ENCODE measurements around the gene OR6S1. TPM values are rescaled to one million over a fixed set of nuclear protein-coding genes. Genes with fewer than 3 reads are reported as not detected.
A peak's percentile ranks its signal among the peaks of the same experiment; 100 is the strongest.

The OR6S1 gene
- total RNA-seq, 1 experiment from 2014 or later = not detected

DNA sequence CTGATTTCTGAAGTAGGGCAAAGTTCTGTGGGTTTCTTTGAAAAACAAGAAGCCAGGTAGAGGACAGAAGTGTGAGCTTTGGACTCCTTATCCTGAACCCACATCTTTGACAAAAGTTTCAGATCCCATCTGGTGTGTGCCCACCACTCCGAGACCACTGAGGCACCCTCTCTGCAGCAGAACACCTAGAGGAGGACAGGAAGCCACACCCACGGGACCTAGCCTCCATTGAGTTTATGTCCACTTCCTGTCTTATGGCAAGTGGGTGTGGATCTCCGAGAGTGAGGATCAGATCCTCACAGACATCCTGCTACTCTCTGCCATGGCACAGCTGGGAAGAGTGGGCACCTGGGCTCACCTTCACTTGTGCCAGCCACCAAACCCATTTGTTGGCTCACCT lies 16.8 kb upstream of the OR6S1 start:
- H3K9me2 ChIP-seq (replicated peaks; ENCODE audit: low read length) = no peaks in the 10 kb centered on the region
- no peaks in the 10 kb centered on the region for H3K36me3 ChIP-seq (ENCODE audit: low read depth, low read length)
- no peaks in the 10 kb centered on the region for H3K79me2 ChIP-seq (ENCODE audit: low read length)
- H3K4me3 ChIP-seq (ENCODE audit: low read length) = no peak overlapping the region
- H3K9me3 ChIP-seq (ENCODE audit: low read length) = no peaks in the 10 kb centered on the region
- H3K4me2 ChIP-seq (ENCODE audit: low read length) = no peak overlapping the region
- H3K27me3 ChIP-seq (ENCODE audit: low read length) = peaks cover 25% of the 10 kb centered on the region
- BruUV-seq (replicated peaks) = no TSS peak
- no peaks in the 10 kb centered on the region for H3K4me1 ChIP-seq (ENCODE audit: insufficient read depth, low read length)
- ChIA-PET POLR2A (ENCODE audit: unreplicated experiment) (no interaction called here), CTCF (interaction anchor here (1.2 kb wide), 1 partner anchor 33 kb away, joined by 3 read pairs; no protein-coding TSS in a partner anchor)
- DNase-seq (no peak), ATAC-seq (no peak)
- intact Hi-C loops (cut with micrococcal nuclease) = no loop called here
- TF ChIP-seq, protein P1, sequence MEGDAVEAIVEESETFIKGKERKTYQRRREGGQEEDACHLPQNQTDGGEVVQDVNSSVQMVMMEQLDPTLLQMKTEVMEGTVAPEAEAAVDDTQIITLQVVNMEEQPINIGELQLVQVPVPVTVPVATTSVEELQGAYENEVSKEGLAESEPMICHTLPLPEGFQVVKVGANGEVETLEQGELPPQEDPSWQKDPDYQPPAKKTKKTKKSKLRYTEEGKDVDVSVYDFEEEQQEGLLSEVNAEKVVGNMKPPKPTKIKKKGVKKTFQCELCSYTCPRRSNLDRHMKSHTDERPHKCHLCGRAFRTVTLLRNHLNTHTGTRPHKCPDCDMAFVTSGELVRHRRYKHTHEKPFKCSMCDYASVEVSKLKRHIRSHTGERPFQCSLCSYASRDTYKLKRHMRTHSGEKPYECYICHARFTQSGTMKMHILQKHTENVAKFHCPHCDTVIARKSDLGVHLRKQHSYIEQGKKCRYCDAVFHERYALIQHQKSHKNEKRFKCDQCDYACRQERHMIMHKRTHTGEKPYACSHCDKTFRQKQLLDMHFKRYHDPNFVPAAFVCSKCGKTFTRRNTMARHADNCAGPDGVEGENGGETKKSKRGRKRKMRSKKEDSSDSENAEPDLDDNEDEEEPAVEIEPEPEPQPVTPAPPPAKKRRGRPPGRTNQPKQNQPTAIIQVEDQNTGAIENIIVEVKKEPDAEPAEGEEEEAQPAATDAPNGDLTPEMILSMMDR (conservative IDR thresholded peaks at IDR 0.05; ENCODE audit: low read depth, low read length) = no peak
- no peak for TF ChIP-seq EZH2 (IDR thresholded peaks at IDR 0.05; ENCODE audit: low read length, unreplicated experiment)
- no peak for TF ChIP-seq EZH2phosphoT487 (IDR thresholded peaks at IDR 0.05; ENCODE audit: borderline replicate concordance, low read length)
- no peaks in the 10 kb centered on the region for H4K20me1 ChIP-seq (ENCODE audit: low read length)
- H3F3A ChIP-seq (ENCODE audit: low read length, unreplicated experiment) = no peaks in the 10 kb centered on the region
- H3K27ac ChIP-seq (ENCODE audit: low read length) = no peak overlapping the region
- no peak overlapping the region for H3K9ac ChIP-seq (ENCODE audit: low read length)
- H2AFZ ChIP-seq (ENCODE audit: low read length) = no peak overlapping the region

GRCh38 chr14:20657216-20658211 lies 16.0 kb upstream of the OR6S1 start:
- H3K9me2 ChIP-seq (replicated peaks; ENCODE audit: low read length) = no peaks in the 10 kb centered on the region
- no peaks in the 10 kb centered on the region for H3F3A ChIP-seq (ENCODE audit: low read length, unreplicated experiment)
- H3K79me2 ChIP-seq (ENCODE audit: low read length) = no peaks in the 10 kb centered on the region
- no peaks in the 10 kb centered on the region for H4K20me1 ChIP-seq (ENCODE audit: low read length)
- DNase-seq (peak; percentile 60), ATAC-seq (peak; percentile 71)
- CTCF ChIA-PET = interaction anchor here (1.2 kb wide), 1 partner anchor 33 kb away, joined by 3 read pairs; no protein-coding TSS in a partner anchor
- H3K9me3 ChIP-seq (ENCODE audit: low read length) = no peaks in the 10 kb centered on the region
- no peak overlapping the region for H3K4me3 ChIP-seq (ENCODE audit: low read length)
- H3K4me2 ChIP-seq (ENCODE audit: low read length) = no peak overlapping the region
- POLR2A ChIA-PET (ENCODE audit: unreplicated experiment) = no interaction called here
- TF ChIP-seq EZH2 (IDR thresholded peaks at IDR 0.05; ENCODE audit: low read length, unreplicated experiment) (no peak), EZH2phosphoT487 (IDR thresholded peaks at IDR 0.05; ENCODE audit: borderline replicate concordance, low read length) (no peak)
- TF ChIP-seq, protein P1 (conservative IDR thresholded peaks at IDR 0.05; ENCODE audit: low read depth, low read length) = peak; percentile 62
- H2AFZ ChIP-seq (ENCODE audit: low read length) = no peak overlapping the region
- H3K4me1 ChIP-seq (ENCODE audit: insufficient read depth, low read length) = no peaks in the 10 kb centered on the region
- no peaks in the 10 kb centered on the region for H3K36me3 ChIP-seq (ENCODE audit: low read depth, low read length)
- H3K27ac ChIP-seq (ENCODE audit: low read length) = no peak overlapping the region
- H3K27me3 ChIP-seq (ENCODE audit: low read length) = peaks cover 30% of the 10 kb centered on the region
- intact Hi-C loops (cut with micrococcal nuclease) = loop anchor here (1.0 kb wide), 1 partner anchor 34 kb away; no protein-coding TSS in a partner anchor
- no peak overlapping the region for H3K9ac ChIP-seq (ENCODE audit: low read length)
- no TSS peak for BruUV-seq (replicated peaks)

DNA sequence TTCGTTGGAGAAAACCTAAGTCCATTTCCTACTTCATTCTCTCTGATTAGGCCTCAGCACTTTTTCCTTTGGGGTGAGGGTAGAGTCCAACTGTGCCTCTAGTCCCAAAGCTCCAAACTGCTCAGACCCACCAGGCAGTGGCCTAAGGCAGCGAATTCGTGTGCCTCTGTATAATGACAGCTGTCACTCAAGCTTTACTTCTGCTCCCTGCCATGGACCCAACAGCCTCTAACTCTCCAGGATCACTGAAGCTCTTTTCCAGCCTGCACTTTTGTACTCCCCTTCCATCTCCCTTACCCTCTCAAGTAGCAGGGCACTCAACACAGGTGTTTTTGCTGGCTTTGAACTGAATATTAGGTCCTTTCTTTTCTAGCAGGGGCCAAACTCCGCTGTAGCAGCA lies 14.8 kb upstream of the OR6S1 start:
- Histone ChIP-seq H3K36me3 (ENCODE audit: low read depth, low read length) (no peaks in the 10 kb centered on the region), H3K4me2 (ENCODE audit: low read length) (no peak overlapping the region), H3K27me3 (ENCODE audit: low read length) (peaks cover 35% of the 10 kb centered on the region), H3K9ac (ENCODE audit: low read length) (no peak overlapping the region), H3K4me3 (ENCODE audit: low read length) (no peak overlapping the region), H3K9me2 (replicated peaks; ENCODE audit: low read length) (no peaks in the 10 kb centered on the region), H3K79me2 (ENCODE audit: low read length) (no peaks in the 10 kb centered on the region), H3K9me3 (ENCODE audit: low read length) (no peaks in the 10 kb centered on the region), H3F3A (ENCODE audit: low read length, unreplicated experiment) (no peaks in the 10 kb centered on the region), H3K27ac (ENCODE audit: low read length) (no peak overlapping the region), H2AFZ (ENCODE audit: low read length) (no peak overlapping the region), H3K4me1 (ENCODE audit: insufficient read depth, low read length) (no peaks in the 10 kb centered on the region), H4K20me1 (ENCODE audit: low read length) (no peaks in the 10 kb centered on the region)
- DNase-seq = no peak
- ChIA-PET POLR2A (ENCODE audit: unreplicated experiment) (no interaction called here), CTCF (no interaction called here)
- TF ChIP-seq EZH2phosphoT487 (IDR thresholded peaks at IDR 0.05; ENCODE audit: borderline replicate concordance, low read length) (no peak), EZH2 (IDR thresholded peaks at IDR 0.05; ENCODE audit: low read length, unreplicated experiment) (no peak)
- TF ChIP-seq, protein P1 (conservative IDR thresholded peaks at IDR 0.05; ENCODE audit: low read depth, low read length) = no peak
- BruUV-seq (replicated peaks) = no TSS peak
- intact Hi-C loops (cut with micrococcal nuclease) = no loop called here
- no peak for ATAC-seq
